Measurements from ENCODE around the gene MCM3.
A peak's percentile ranks its signal among the peaks of the same experiment; 100 is the strongest.

MCM3 gene

DNA sequence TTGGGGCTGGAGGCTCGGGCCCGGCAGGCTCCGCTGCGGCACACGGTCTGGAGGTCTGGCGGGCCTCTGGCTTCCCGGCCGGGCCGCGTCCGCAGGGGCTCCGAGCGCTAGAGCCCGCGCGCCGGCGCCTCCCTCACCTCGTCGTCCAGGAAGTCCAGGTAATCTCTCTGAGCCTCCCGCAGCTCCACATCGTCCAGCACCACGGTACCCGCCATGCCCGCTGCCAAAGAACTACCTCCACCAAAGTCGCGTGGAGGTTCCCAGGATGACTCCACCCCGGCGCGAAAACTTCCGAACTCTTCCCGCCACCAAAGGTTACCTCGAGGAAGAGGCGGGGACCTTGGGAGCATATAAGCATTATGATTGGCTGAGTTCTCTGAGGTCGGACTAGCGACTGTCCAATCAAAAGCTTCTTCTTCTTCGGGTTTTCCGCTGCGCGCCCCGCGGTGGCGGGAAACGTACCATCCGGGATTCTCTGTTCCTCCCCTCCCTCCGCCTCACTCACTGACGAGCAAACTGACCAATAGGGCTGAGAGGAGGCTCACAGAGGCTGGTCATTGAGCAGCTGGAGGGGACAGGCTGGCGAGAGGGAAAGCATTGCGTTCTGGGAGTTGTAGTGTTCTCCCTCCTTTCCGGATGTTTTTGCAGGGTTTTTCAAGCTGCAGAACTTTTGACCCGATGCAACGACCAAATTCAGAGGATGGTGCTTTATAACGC lies at the start of gene MCM3:
Gene MCM3 (minus strand): TSS at position 283 of the 717 bp plus-strand sequence. CDS start 68 bp downstream, at position 215.
- DNase-seq, result peak; percentile 98

DNA sequence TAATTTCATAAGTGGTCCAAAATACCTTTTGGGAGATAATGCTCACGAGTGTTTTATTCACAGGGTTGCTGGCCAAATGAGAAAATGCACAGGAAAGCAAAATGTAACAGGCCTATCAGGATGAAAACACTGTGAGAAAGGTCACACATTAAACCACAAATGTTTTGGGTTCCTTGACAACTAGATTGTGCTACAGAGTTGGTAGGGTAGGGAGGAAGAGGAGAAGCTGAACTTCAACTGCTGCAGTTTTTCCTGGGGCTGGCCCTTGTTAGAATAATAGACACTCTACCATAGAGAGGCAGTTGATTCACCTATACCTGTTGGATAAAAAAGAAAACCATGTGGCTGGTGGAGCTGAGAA lies 49.3 kb upstream of the MCM3 start:
- no peak for DNase-seq

DNA sequence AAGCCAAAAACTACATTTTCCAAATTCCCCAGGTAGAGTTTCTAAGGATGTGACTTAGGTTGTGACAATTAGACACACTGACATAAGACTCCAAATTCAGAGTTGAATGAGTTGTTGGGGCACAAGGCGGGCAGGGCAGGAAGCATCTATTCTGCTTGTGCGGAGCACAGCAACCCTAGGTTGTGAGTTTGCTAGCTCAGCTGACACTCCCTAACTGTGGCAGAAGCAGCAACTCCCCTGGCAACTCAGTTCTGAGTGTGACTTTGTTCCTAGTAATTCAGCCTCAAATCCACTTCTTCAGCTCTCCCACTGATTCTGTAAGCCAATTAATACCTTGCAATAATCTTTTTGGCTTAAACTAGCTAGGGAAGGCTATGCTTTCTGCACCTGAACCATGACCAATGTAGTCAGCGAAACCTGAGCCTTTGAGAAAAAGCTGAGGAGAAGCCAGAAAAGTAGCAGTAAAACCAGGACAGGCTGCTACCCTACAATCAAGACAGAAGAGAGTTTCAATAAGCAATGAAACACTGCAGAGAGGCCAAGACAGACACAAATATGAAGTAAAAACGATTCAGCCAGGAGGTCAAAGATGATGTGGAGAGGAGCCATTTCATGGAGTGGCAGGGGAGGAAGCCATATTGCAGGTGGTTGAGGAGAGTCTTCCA lies 47.4 kb upstream of the MCM3 start:
- DNase-seq, result no peak

DNA sequence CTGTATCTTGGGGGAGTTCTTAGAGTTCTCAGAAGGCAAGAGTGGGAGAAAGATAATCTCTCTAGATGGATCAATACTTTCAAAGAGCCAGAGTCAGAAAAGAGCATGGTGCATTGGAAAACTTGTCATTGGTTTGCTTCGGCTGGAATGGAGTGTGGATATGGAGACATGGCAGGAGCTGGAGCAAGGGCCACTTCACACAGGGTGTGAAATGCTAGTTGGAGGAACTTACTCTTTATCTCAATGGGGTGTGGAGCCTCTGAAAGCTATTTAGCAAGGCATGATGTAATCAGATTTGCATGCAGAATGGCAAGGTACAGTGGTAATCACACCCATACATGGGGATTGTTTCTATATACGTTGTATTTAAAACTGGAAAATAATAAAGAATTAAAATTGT lies 45.9 kb upstream of the MCM3 start:
- no peak for DNase-seq

DNA sequence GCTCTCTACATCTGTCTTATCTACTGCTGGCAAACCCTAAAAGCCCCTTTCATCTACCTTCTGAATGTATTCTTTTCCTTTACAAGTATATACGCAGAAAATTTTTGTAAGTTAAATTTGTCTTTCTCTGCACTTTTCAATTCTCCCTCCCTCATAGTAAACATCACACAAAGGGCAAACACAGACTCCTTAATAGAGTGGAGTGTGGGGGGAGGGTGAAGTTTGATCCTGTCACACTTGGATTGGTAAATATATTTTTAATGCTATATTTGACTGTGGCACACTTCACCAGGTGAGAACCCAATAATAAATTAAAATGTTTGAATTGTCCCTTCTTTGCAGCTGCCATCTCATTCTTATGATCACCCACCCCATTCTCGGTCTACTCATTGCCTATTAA lies 44.2 kb upstream of the MCM3 start:
- no peak for DNase-seq

DNA sequence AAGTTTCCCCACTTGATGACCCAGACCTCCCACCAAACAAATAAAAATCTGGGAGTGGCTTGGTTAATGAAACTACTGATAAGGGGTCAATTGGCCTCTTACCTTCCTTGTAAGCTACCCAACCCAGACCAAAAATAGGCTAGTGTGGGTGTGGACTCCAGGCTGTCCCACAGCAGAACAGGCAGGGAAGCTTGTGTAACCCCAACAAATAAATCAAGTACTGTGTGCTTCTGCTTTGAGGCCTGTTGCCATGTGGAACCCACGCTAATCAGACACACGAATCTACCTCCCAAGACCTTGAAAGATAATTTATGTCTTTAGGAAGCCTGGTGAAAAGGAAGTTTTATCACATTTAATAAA lies 43.7 kb upstream of the MCM3 start:
- no peak for DNase-seq

DNA sequence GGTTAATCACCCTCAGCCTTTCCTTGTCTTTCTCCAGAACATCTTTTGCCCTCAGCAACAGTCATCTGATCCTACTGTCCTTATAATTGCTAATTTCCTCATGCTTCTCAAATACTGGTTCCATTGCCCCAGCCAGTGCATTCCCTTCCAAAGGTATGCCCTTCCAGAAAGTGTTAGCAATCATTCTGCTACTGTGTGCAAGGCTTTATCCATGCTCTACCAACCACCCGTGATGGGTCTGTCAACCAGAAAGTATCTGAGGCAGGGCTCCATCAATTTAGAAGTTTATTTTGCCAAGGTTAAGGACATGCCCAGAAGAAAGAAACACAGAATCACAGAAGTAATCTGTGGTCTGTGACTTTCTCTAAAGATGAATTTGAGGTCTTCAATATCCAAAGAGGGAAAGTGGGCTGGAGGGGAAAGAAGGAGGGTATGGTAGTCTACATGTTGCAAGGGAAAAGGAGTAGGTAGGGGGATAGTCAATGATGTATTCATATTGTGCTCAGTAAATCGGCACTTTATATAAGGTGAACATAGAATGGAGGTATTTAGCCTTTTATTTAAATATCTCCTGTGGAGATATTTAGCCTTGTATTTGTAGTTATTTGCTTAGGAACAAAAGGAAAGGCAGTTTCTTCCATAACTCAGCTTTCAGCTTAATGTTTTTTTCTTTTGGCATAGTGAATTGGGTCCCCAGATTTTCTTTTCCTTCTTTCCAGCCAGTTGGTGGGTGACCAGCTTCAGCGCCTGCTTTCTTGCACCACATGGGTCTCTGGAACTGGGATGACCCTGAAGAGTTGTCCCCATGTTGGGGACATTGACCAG lies 42.2 kb upstream of the MCM3 start:
- DNase-seq, result no peak

DNA sequence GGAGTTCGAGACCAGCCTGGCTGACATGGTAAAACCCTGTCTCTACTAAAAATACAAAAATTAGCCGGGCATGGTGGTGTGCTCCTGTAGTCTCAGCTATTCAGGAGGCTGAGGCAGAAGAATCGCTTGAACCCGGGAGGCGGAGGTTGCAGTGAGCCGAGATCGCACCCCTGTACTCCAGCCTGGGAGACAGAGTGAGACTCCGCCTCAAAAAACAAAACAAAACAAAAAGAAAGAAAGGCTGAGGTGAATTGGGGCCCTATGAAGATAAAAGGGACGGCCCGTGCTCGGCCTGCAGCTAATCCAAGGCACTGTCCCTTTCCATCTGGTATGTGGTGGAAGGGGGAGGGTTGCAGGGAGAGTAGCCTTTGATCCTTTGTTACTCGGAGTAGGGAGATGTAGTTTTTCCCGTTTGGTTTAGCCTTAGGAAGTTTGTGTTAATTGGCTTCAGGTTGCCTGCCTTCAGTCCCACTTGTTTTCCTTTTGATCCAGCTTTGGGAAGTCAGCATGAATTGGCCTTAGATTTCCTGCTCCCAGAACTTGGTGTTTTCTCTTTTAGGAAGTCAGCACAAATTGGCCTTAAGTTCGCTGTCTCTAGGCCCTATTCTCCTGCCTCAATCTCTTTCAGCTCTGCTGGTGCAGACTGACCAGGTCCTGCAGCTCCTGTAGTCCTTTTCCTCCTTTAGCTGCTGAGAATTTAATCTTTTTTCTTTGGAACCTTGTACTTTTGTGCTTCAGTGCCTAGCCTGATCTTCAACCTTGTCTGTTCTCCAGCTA lies 41.3 kb upstream of the MCM3 start:
- no peak for DNase-seq

DNA sequence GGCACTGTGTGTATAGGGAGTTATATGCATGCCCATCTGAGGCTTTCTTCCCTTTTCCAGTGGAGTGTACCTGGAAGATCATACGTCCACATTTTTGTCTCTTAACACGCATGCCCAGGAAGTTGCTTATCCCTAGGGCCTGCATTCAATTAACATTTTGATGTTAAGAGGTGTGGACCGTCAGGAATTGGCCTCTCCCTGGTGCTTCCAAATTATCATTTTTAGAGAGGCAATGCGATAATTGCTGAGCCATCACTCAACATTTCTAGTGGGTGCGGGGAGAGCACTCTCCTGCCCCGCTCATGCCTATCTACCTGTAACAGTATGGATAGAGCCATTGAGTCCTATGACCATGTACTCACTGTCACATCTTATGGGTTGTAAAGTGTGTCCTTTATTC lies 39.6 kb upstream of the MCM3 start:
- no peak for DNase-seq

DNA sequence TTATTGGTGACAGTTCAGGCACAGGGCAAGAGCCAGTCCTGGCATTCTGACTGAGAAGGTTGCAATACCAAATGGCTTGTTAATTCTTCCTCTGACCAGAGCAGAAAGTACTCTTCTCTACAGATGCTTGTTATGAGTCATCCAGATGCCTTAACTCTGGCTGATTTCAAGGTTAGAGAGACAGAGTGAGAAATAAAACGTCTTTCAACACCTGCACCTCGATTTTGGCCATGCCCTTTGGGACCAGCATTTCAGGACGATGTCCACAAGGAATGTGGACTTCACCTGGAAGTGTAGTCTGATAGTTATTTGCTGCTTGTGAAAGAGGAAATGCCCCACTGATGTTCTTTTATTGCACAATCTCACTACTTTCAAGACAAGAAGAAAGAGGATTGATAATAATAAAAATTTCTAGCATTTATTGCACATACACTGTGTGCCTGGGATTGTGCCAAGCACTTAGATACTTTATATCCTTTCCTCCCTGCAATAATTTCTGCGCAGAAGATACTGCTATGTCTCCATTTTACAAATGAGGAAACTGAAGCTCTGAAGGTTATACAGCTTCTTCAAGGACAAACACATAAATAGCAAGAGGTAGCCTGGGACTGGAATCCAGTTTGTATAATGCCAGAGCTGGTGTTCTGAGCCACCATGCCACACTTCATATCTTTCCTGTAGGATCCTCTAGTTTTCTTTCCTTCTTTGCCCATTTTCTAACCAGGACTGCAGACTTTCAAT lies 33.5 kb upstream of the MCM3 start:
- DNase-seq, result no peak

DNA sequence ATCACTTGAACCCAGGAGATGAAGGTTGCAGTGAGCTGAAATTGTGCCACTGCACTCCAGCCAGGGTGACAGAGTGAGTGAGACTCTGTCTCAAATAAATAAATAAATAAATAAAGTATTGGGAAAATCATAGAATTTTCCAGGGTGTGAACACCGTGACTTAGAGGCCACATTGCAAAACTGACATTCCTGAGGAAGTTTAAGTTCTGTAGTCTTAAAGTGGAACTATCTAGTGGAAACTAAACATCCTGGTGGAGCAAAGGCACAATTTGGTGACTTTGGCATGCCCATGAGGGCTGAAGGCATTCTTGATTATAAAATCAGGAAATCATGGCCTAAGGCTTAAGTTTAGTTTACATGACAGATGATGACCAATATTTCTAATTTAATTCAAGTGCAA lies 32.7 kb upstream of the MCM3 start:
- no peak for DNase-seq

DNA sequence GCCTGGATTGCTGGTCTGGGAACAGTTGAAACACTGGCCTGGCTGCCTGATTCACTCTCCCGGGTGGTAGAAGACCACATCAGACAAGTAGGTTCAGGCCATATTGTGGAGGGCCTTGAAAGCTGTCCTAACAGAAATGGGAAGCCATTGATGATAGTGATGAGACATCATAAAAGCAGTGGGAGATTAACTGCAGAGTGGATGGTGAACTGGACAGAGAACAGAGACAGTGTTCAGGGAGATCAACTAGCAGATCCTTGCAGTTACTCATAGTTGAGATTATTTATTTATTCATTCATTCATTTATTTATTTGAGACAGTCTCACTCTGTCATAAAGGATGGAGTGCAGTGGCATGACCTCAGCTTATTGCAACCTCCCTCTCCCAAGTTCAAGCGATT lies 30.2 kb upstream of the MCM3 start:
- DNase-seq, result no peak

DNA sequence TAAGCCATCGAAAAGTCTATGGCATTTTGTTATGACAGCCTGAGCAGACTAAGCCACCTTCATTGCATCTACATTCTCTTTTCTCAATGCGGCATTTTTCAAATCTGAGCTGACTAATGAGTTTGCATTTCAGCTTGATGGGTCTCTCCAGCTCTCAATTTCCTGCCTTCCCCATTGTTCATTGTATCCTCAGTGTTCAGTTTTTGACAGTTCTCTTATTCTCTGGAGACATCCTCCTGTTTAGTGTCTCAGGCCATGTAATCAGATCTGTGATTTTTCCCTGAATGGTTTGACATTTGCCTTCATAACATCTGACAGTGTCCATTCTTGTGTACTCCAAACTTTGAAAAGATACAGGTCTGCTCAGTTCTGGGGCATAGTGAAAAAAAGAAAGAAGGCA lies 27.9 kb upstream of the MCM3 start:
- DNase-seq, result no peak

DNA sequence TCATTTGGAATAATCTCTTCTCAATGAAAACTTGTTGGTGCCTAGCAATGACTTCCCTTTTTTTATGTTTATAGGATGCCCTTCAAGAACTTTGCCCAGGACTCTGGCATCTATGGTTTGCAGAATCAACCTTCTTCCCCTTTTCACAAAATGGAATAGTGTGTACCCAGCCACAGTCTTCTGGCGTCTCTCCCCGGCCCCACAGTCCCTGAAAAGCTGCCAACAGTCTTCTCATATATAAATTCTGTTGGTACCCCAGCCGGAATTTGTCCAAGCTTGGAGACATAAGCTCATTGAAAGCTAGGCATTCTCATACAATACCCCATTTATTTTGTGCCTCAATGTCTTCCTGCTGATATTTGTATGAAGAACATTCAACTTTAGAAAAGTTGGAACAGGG lies 26.4 kb upstream of the MCM3 start:
- DNase-seq, result no peak

DNA sequence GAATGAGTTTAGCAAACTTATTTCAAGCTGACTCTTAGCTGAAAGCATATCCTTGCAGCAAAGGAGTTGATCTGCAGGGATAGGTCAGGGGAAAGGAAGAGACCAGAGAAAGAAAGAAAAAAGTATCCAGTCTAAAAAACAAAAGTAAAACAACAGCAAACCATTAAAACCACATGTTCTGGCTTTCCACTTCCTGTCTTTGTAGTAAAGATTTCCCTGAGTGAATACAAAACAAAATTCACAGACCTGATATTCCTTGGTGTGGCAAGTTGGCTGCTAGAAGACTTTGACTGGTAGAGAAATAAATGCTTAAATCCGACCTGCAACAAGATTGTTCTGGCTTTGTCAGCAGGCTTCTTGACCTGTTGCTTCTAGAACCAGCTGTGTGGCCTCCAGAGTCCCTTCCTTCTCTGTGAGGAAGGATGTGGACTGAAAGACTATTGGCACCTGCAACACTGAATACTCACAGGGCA lies 23.4 kb upstream of the MCM3 start:
- no peak for DNase-seq

DNA sequence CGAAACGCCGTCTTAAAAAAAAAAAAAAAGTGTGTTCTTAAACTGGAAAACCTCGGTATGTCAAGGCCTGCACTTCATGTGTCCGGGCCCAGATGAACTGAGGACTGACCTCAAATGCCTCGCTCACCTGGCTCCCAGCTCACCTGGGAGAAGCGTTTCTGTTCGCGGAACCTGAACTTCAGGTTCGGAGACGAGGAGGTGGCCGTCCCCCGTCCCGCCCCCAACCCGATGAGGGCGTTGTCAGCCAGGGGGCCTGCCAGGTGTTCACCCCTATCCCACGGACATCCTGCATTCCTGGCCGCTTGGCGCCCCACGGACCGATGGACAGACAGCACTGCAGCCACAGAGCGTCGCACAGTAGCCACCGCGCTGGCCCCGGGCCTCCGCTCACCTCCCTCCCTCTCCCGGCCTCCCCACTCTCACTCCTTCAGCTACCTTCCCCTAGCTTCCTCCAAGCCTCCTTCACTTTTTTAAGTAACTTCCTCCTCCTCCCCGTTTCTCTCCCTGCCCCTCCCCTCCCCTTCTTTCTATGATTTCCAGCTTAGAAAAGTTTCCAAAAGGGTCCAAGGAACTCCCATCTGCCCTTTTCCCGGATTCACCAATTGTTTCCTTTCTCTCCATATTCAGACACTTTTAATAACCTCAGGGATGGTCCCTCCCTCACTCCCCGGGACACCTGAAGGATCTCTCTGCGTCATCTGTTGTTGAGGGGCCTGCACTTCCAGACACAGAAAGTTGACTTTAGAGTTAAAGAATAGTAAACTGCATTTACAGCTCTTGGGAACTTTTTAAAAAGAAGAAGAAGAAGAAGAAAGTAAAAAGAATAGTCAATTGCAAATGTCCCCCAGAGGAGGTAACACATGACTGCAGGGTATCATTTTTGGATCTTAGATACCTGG lies 22.7 kb upstream of the MCM3 start:
- DNase-seq, result no peak

DNA sequence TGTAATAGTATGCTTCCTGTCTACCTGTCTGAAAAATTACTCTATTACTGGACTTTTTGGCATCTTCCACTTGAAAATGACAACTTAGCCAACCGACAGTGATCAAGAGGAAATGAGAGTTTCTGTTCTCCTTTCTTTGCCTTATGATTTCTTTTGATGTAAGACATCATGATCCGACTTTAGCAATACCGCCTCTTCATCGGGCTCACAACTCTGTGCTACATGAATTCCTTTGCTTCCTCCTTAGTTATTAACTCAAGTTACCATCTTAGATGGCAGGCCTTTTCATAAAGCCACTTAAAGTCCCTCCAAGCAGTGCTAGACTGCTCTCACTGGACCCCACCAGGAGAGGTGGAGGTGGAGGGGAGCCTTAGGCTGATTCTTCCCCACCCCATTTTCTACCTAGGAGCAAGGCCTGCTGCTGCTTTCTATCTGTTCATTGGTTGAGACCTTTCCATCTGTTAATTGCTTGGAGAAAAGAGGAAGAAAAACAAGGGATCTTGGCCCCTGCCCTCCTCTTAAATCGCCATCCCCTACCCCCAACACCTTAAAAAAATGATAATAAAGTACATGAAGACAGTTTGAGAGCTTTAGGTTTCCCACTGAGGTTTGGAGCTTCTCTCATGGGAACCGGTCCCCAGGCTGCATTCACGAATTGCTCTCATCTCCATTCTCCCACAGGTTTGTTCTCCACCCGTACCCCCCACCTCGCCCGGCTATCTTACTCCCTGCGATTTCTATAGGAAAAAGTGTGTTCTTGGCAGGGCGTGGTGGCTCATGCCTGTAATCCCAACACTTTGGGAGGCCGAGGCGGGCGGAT lies 21.6 kb upstream of the MCM3 start:
- no peak for DNase-seq

DNA sequence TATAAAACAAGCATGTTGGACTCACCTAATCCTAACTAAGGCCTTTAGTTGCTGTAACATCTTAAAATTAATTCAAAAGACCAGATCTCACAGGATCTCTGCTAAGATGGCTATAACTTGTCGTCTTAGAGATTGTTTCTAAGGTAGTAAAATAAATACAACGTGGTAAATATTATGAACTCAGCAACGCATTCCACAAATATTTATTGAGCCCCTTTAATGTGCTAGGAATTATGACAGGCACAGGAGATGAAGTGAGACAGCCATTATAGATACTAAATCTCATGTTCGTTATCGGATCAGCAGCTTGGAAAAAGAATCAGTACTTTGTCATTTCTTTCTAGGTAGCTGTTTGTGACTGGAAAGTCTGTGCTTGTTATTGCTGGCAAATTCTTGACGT lies 20.9 kb upstream of the MCM3 start:
- no peak for DNase-seq

DNA sequence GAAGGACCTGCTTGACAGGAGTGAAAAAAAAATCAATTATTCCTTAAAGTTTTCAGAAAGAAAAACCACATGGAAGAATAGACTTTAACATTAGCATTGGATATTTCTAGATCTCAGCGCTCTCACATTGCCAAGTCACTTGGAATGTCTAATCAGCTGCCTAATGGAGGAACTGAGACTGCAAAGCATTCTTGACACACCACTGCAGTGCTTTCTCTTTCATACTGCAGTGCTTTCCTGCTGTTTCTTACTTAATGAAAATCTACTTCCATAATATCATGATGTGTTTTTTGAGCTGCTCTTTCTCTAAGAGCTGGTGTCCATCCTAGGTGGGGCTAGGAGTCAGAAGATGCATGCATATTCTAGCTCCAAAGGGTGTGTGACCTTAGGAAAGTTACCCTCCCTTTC lies 20.4 kb upstream of the MCM3 start:
- DNase-seq, result no peak

DNA sequence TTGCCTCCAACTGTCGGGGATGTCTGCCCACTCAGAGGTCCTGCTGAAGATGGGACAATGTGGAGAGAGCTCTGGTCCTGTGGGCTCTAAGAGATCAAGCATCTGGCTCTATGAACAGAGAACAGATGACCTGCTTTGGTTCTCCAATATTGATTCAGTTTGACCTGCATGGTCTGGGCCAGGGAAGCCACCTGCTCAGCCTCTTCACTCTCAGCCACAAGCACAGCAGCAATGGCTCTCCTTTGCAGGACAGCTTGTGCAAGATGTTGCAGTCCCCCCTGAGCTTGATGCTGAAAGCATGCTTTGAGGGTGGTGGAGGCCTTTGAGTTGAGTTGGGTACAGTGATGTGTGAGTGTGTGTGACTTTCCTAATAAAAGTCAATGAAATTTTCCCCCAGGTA lies 18.6 kb upstream of the MCM3 start:
- no peak for DNase-seq

DNA sequence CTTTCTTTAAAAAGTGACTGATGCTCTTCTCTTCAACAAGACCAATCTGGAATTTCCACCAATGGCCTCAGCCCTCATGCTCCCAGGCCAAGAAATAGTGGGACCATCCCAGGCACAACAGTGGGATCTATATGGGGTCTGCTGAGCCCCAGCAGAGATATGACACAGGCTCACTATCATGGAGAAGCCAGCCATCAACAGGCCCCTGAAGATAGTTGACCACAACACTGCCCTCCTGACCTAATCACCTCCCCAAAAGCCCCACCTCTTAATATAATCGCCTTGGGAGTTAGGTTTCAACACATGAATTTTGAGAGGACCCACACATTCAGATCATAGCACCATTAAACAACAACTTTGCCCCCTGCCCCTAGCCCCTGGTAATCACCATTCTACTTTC lies 16.8 kb upstream of the MCM3 start:
- no peak for DNase-seq
